ENCODE data around the gene TRAFD1.

DNA sequence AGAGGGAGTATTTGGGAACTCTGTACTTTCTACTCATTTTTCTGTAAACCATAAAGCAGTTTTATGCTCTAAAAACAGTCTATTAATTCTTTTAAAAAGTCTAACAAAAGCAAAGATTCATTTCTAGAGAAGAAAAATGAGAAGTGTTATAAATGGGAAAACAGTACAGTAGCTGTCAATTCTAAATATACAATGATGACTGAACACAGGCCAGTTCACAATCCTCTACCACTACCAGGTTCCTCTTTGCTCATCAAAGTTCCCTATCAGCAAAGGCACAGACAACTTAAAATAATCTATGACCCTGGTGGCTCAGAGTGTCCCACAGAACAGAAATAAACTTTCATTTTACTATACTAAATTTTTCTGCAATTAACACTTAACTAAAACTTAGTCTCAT, 29.3 kb upstream of the TRAFD1 start:
- TF ChIP-seq, protein P1, sequence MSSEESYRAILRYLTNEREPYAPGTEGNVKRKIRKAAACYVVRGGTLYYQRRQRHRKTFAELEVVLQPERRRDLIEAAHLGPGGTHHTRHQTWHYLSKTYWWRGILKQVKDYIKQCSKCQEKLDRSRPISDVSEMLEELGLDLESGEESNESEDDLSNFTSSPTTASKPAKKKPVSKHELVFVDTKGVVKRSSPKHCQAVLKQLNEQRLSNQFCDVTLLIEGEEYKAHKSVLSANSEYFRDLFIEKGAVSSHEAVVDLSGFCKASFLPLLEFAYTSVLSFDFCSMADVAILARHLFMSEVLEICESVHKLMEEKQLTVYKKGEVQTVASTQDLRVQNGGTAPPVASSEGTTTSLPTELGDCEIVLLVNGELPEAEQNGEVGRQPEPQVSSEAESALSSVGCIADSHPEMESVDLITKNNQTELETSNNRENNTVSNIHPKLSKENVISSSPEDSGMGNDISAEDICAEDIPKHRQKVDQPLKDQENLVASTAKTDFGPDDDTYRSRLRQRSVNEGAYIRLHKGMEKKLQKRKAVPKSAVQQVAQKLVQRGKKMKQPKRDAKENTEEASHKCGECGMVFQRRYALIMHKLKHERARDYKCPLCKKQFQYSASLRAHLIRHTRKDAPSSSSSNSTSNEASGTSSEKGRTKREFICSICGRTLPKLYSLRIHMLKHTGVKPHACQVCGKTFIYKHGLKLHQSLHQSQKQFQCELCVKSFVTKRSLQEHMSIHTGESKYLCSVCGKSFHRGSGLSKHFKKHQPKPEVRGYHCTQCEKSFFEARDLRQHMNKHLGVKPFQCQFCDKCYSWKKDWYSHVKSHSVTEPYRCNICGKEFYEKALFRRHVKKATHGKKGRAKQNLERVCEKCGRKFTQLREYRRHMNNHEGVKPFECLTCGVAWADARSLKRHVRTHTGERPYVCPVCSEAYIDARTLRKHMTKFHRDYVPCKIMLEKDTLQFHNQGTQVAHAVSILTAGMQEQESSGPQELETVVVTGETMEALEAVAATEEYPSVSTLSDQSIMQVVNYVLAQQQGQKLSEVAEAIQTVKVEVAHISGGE (CRISPR knock-in tag; IDR thresholded peaks at IDR 0.05), result no peak
- TF ChIP-seq PBX2 (CRISPR knock-in tag; IDR thresholded peaks at IDR 0.05; ENCODE audit: low read depth) (no peak), PBX2 (tag; conservative IDR thresholded peaks at IDR 0.05; ENCODE audit: low read depth) (peak; percentile 8; the same call in 1 of the 2 replicates), GTF2E2 (tag; IDR thresholded peaks at IDR 0.05) (no peak), TAF1 (IDR thresholded peaks at IDR 0.05; ENCODE audit: control insufficient read depth, extremely low read depth, insufficient read depth, low read length, severe bottlenecking) (no peak), ATF1 (CRISPR knock-in tag; IDR thresholded peaks at IDR 0.05) (no peak), ATF1 (tag; IDR thresholded peaks at IDR 0.05) (no peak), SAP30 (IDR thresholded peaks at IDR 0.05; ENCODE audit: borderline replicate concordance, insufficient read depth, low read depth, low read length, poor library complexity, severe bottlenecking) (no peak), RBBP5 (IDR thresholded peaks at IDR 0.05; ENCODE audit: borderline replicate concordance, insufficient read depth, low read length, poor library complexity, severe bottlenecking) (no peak), CHD4 (IDR thresholded peaks at IDR 0.05; ENCODE audit: insufficient read depth, insufficient replicate concordance, low read depth, low read length, poor library complexity, severe bottlenecking) (no peak), JUND (IDR thresholded peaks at IDR 0.05; ENCODE audit: borderline replicate concordance, low read depth, low read length) (no peak), JUND (tag; IDR thresholded peaks at IDR 0.05; ENCODE audit: borderline replicate concordance, low read depth, low read length) (no peak)
- TF ChIP-seq, protein P2, sequence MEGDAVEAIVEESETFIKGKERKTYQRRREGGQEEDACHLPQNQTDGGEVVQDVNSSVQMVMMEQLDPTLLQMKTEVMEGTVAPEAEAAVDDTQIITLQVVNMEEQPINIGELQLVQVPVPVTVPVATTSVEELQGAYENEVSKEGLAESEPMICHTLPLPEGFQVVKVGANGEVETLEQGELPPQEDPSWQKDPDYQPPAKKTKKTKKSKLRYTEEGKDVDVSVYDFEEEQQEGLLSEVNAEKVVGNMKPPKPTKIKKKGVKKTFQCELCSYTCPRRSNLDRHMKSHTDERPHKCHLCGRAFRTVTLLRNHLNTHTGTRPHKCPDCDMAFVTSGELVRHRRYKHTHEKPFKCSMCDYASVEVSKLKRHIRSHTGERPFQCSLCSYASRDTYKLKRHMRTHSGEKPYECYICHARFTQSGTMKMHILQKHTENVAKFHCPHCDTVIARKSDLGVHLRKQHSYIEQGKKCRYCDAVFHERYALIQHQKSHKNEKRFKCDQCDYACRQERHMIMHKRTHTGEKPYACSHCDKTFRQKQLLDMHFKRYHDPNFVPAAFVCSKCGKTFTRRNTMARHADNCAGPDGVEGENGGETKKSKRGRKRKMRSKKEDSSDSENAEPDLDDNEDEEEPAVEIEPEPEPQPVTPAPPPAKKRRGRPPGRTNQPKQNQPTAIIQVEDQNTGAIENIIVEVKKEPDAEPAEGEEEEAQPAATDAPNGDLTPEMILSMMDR (IDR thresholded peaks at IDR 0.05 in 2 of 3, conservative IDR thresholded peaks at IDR 0.05 in 1 of 3; ENCODE audit: insufficient read depth in 2 of 3, low read depth in 1 of 3, low read length in 3 of 3), result no peak
- TF ChIP-seq, protein P3, sequence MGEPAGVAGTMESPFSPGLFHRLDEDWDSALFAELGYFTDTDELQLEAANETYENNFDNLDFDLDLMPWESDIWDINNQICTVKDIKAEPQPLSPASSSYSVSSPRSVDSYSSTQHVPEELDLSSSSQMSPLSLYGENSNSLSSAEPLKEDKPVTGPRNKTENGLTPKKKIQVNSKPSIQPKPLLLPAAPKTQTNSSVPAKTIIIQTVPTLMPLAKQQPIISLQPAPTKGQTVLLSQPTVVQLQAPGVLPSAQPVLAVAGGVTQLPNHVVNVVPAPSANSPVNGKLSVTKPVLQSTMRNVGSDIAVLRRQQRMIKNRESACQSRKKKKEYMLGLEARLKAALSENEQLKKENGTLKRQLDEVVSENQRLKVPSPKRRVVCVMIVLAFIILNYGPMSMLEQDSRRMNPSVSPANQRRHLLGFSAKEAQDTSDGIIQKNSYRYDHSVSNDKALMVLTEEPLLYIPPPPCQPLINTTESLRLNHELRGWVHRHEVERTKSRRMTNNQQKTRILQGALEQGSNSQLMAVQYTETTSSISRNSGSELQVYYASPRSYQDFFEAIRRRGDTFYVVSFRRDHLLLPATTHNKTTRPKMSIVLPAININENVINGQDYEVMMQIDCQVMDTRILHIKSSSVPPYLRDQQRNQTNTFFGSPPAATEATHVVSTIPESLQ (CRISPR knock-in tag; IDR thresholded peaks at IDR 0.05), result no peak
- TF ChIP-seq, protein P4, sequence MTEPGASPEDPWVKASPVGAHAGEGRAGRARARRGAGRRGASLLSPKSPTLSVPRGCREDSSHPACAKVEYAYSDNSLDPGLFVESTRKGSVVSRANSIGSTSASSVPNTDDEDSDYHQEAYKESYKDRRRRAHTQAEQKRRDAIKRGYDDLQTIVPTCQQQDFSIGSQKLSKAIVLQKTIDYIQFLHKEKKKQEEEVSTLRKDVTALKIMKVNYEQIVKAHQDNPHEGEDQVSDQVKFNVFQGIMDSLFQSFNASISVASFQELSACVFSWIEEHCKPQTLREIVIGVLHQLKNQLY (CRISPR knock-in tag; conservative IDR thresholded peaks at IDR 0.05), result no peak
